ENCODE results near the gene EXOSC5. TPM values are rescaled to one million over a fixed set of nuclear protein-coding genes. Genes with fewer than 3 reads are reported as not detected.
A peak's percentile ranks its signal among the peaks of the same experiment; 100 is the strongest.

The EXOSC5 gene
- total and polyA plus RNA-seq, 4 experiments from 2014 or later, result 18.2 to 58.6 (median 34.7) TPM

- H3K4me1 ChIP-seq (ENCODE audit: insufficient read depth, low read length), result peaks cover 35% of the 10 kb centered on the region
- H3K27me3 ChIP-seq (ENCODE audit: insufficient read depth, low read length), result no peaks in the 10 kb centered on the region
- Mint-ChIP-seq H3K36me3 (peaks cover 15 to 49% of the 10 kb centered on the region in 2 donors), H3K27ac (peak overlapping the region in 6 of 7 donors; percentile 44 to 96 (median 88)), H3K9me3 (no peaks in the 10 kb centered on the region), H3K4me1 (peaks cover 15 to 50% (median 31%) of the 10 kb centered on the region in 4 donors), H3K27me3 (no peaks in the 10 kb centered on the region), H3K4me3 (peak overlapping the region in 6 of 8 donors; percentile 15 to 92 (median 83))
- peaks cover 13% of the 10 kb centered on the region for H3K36me3 ChIP-seq (ENCODE audit: insufficient read depth, low read length)
- H3K4me3 ChIP-seq (ENCODE audit: low read length in 2 of 2), result no peak overlapping the region
- POLR2A ChIA-PET (ENCODE audit: partially characterized antibody), result interaction anchor here (4.3 kb wide), 1 partner anchor 63 kb away, joined by 17 read pairs; the partner anchor contains the start of gene B9D2
- no peaks in the 10 kb centered on the region for H3K9me3 ChIP-seq (ENCODE audit: control insufficient read depth in 1 of 2, low read length in 2 of 2)
- intact Hi-C loops (cut with micrococcal nuclease), result no loop called here
- H3K27ac ChIP-seq (ENCODE audit: low read depth, low read length), result no peak overlapping the region
- CTCF ChIA-PET (ENCODE audit: partially characterized antibody), result interaction anchor here (1.1 to 1.8 kb wide), 2 partner anchors 23 to 143 kb away, joined by 3 to 7 read pairs; no protein-coding TSS in a partner anchor
- DNase-seq, result no peak
Observed at GRCh38 chr19:41426116-41426841, 29.1 kb upstream of the EXOSC5 start.

DNA sequence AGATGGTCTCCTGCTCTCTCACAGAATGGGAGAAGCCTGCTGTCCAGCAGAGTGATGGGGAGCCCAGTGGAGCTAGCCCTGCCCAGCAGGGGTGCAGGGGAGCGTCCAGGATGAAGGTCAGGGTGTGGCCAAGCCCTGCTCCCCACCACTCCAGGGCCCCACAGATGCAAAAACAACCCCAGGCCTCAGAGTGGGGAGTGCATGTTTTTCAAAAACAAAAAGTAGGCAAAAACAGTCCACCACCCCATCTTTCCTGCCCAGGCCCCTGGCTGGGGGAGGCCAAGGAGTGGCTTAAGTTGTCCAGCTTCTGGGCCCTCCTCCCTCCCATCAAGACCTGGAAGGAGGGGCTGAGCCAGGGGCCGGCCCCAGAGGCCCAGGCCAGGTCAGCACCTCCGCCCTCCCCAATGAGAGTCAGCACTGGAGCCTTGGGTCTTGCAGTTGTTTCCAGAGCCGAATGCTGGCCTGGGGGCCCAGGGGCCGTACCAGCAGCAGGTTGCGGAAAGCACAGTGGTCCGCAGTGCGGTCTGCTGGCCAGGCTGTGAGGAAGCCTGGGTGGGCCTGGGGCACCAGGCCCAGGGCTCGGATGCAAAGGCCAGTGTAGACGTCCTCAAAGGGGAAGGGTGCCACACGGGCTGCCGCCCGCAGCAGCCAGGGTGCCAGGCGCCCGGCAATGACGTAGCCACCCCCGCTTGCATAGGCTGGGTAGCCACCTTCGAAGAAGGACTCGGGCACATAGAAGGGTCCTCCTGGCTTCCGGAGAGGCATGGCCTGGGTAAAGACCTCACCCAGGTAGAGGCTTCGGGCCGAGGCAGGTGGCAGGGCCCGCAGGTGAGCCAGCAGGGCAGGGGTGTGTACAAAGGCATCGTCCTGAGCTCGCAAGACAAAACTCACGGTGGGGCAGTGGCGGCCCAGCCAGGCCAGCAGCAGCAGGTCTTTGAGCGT is 28.3 kb upstream of the EXOSC5 start:
- H3K4me3 Mint-ChIP-seq, result peak overlapping the region in 6 of 8 donors; percentile 13 to 70 (median 47)
- POLR2A ChIA-PET (ENCODE audit: partially characterized antibody), result interaction anchor here (4.3 kb wide), 1 partner anchor 62 kb away, joined by 17 read pairs; the partner anchor contains the start of gene B9D2
- peaks cover 31% of the 10 kb centered on the region for H3K4me1 ChIP-seq (ENCODE audit: insufficient read depth, low read length)

DNA sequence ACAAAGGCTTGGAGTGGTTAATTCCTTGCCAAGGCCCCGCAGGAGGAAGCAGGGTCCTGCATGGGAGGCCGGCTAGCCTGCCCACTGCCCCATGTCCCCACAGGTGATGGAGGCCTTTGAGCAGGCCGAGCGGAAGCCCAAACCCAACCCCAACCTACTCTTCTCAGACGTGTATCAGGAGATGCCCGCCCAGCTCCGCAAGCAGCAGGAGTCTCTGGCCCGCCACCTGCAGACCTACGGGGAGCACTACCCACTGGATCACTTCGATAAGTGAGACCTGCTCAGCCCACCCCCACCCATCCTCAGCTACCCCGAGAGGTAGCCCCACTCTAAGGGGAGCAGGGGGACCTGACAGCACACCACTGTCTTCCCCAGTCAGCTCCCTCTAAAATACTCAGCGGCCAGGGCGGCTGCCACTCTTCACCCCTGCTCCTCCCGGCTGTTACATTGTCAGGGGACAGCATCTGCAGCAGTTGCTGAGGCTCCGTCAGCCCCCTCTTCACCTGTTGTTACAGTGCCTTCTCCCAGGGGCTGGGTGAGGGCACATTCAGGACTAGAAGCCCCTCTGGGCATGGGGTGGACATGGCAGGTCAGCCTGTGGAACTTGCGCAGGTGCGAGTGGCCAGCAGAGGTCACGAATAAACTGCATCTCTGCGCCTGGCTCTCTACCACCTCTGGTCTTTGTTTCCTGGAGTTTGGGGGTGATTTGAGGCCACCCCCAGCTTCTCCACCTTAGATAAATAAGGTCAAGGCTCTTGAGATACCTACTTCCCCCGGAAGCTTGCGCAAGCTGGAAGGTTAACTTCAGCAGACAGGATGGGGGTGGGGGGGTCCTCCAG is 27.4 kb upstream of the EXOSC5 start:
- H3K9me3 ChIP-seq (ENCODE audit: control insufficient read depth in 1 of 2, low read length in 2 of 2), result no peaks in the 10 kb centered on the region
- H3K4me3 ChIP-seq (ENCODE audit: low read length in 2 of 2), result no peak overlapping the region
- peaks cover 19 to 63% of the 10 kb centered on the region in 2 donors for H3K36me3 Mint-ChIP-seq
- ChIA-PET POLR2A (ENCODE audit: partially characterized antibody) (interaction anchor here (0.7 kb wide), 2 partner anchors 61 to 160 kb away, joined by 3 to 4 read pairs; partner anchors contain the start of gene B9D2), CTCF (ENCODE audit: partially characterized antibody) (interaction anchor here (1.2 to 1.8 kb wide), 2 partner anchors 25 to 162 kb away, joined by 3 to 7 read pairs; no protein-coding TSS in a partner anchor)
- peaks cover 31% of the 10 kb centered on the region for H3K4me1 ChIP-seq (ENCODE audit: insufficient read depth, low read length)
- intact Hi-C loops (cut with micrococcal nuclease), result no loop called here
- no peaks in the 10 kb centered on the region for H3K9me3 Mint-ChIP-seq
- peaks cover 15 to 44% (median 28%) of the 10 kb centered on the region in 4 donors for H3K4me1 Mint-ChIP-seq
- no peaks in the 10 kb centered on the region for H3K27me3 Mint-ChIP-seq
- peak overlapping the region in 5 of 8 donors; percentile 20 to 61 (median 46) for H3K4me3 Mint-ChIP-seq
- no peaks in the 10 kb centered on the region for H3K27me3 ChIP-seq (ENCODE audit: insufficient read depth, low read length)
- H3K27ac ChIP-seq (ENCODE audit: low read depth, low read length), result peak overlapping the region; percentile 9
- H3K36me3 ChIP-seq (ENCODE audit: insufficient read depth, low read length), result peaks cover 29% of the 10 kb centered on the region
- no peak for DNase-seq
- peak overlapping the region in 5 of 7 donors; percentile 6 to 87 (median 32) for H3K27ac Mint-ChIP-seq

More for the DNA sequence above, 28.3 kb upstream of the EXOSC5 start:
- Histone ChIP-seq H3K36me3 (ENCODE audit: insufficient read depth, low read length) (peaks cover 22% of the 10 kb centered on the region), H3K9me3 (ENCODE audit: control insufficient read depth in 1 of 2, low read length in 2 of 2) (no peaks in the 10 kb centered on the region), H3K4me3 (ENCODE audit: low read length in 2 of 2) (no peak overlapping the region), H3K27ac (ENCODE audit: low read depth, low read length) (no peak overlapping the region), H3K27me3 (ENCODE audit: insufficient read depth, low read length) (no peaks in the 10 kb centered on the region)
- H3K9me3 Mint-ChIP-seq, result no peaks in the 10 kb centered on the region
- H3K27ac Mint-ChIP-seq, result peak overlapping the region in 5 of 7 donors; percentile 32 to 86 (median 59)
- CTCF ChIA-PET (ENCODE audit: partially characterized antibody), result interaction anchor here (1.1 to 1.8 kb wide), 3 partner anchors 24 to 163 kb away, joined by 3 to 7 read pairs (median 3); no protein-coding TSS in a partner anchor
- no peaks in the 10 kb centered on the region for H3K27me3 Mint-ChIP-seq
- intact Hi-C loops (cut with micrococcal nuclease), result no loop called here
- no peak for DNase-seq
- peaks cover 11 to 56% of the 10 kb centered on the region in 2 donors for H3K36me3 Mint-ChIP-seq
- H3K4me1 Mint-ChIP-seq, result peaks cover 15 to 44% (median 28%) of the 10 kb centered on the region in 4 donors

- Mint-ChIP-seq H3K27me3 (no peaks in the 10 kb centered on the region), H3K9me3 (no peaks in the 10 kb centered on the region), H3K4me1 (peaks cover 9 to 29% (median 17%) of the 10 kb centered on the region in 4 donors), H3K36me3 (peaks cover 27 to 73% of the 10 kb centered on the region in 2 donors), H3K27ac (peak overlapping the region in 1 of 7 donors; percentile 6), H3K4me3 (no peak overlapping the region)
- Histone ChIP-seq H3K9me3 (ENCODE audit: control insufficient read depth in 1 of 2, low read length in 2 of 2) (no peaks in the 10 kb centered on the region), H3K4me1 (ENCODE audit: insufficient read depth, low read length) (peaks cover 18% of the 10 kb centered on the region), H3K36me3 (ENCODE audit: insufficient read depth, low read length) (peaks cover 42% of the 10 kb centered on the region), H3K4me3 (ENCODE audit: low read length in 2 of 2) (no peak overlapping the region), H3K27me3 (ENCODE audit: insufficient read depth, low read length) (no peaks in the 10 kb centered on the region), H3K27ac (ENCODE audit: low read depth, low read length) (no peak overlapping the region)
- no peak for DNase-seq
- POLR2A ChIA-PET (ENCODE audit: partially characterized antibody), result no interaction called here
- CTCF ChIA-PET (ENCODE audit: partially characterized antibody), result no interaction called here
- intact Hi-C loops (cut with micrococcal nuclease), result no loop called here
Observed at GRCh38 chr19:41422955-41423354, 25.8 kb upstream of the EXOSC5 start.

GRCh38 chr19:41422456-41422855 is 25.3 kb upstream of the EXOSC5 start:
- Histone ChIP-seq H3K27ac (ENCODE audit: low read depth, low read length) (no peak overlapping the region), H3K4me3 (ENCODE audit: low read length in 2 of 2) (no peak overlapping the region), H3K36me3 (ENCODE audit: insufficient read depth, low read length) (peaks cover 43% of the 10 kb centered on the region), H3K27me3 (ENCODE audit: insufficient read depth, low read length) (no peaks in the 10 kb centered on the region), H3K9me3 (ENCODE audit: control insufficient read depth in 1 of 2, low read length in 2 of 2) (no peaks in the 10 kb centered on the region), H3K4me1 (ENCODE audit: insufficient read depth, low read length) (peaks cover 15% of the 10 kb centered on the region)
- H3K9me3 Mint-ChIP-seq, result no peaks in the 10 kb centered on the region
- CTCF ChIA-PET (ENCODE audit: partially characterized antibody), result no interaction called here
- peaks cover 27 to 71% of the 10 kb centered on the region in 2 donors for H3K36me3 Mint-ChIP-seq
- no peak overlapping the region for H3K4me3 Mint-ChIP-seq
- intact Hi-C loops (cut with micrococcal nuclease), result no loop called here
- peaks cover 4 to 24% (median 13%) of the 10 kb centered on the region in 4 donors for H3K4me1 Mint-ChIP-seq
- no peaks in the 10 kb centered on the region for H3K27me3 Mint-ChIP-seq
- no peak for DNase-seq
- POLR2A ChIA-PET (ENCODE audit: partially characterized antibody), result no interaction called here
- peak overlapping the region in 1 of 7 donors; percentile 6 for H3K27ac Mint-ChIP-seq

- no peak overlapping the region for H3K4me3 ChIP-seq (ENCODE audit: low read length in 2 of 2)
- no peaks in the 10 kb centered on the region for H3K9me3 ChIP-seq (ENCODE audit: control insufficient read depth in 1 of 2, low read length in 2 of 2)
- Mint-ChIP-seq H3K27ac (peak overlapping the region in 1 of 7 donors; percentile 88), H3K4me3 (peak overlapping the region in 1 of 8 donors; percentile 34), H3K9me3 (no peaks in the 10 kb centered on the region), H3K36me3 (peaks cover 31 to 72% of the 10 kb centered on the region in 2 donors), H3K4me1 (peaks cover 4 to 22% (median 11%) of the 10 kb centered on the region in 4 donors), H3K27me3 (no peaks in the 10 kb centered on the region)
- CTCF ChIA-PET (ENCODE audit: partially characterized antibody), result no interaction called here
- intact Hi-C loops (cut with micrococcal nuclease), result no loop called here
- peaks cover 12% of the 10 kb centered on the region for H3K4me1 ChIP-seq (ENCODE audit: insufficient read depth, low read length)
- POLR2A ChIA-PET (ENCODE audit: partially characterized antibody), result no interaction called here
- H3K27me3 ChIP-seq (ENCODE audit: insufficient read depth, low read length), result no peaks in the 10 kb centered on the region
- no peak overlapping the region for H3K27ac ChIP-seq (ENCODE audit: low read depth, low read length)
- no peak for DNase-seq
- peaks cover 48% of the 10 kb centered on the region for H3K36me3 ChIP-seq (ENCODE audit: insufficient read depth, low read length)
Observed at GRCh38 chr19:41421973-41422372, 24.8 kb upstream of the EXOSC5 start.

Measured in CD4-positive, alpha-beta memory T cell (primary cell).